IPS-18a (cell line): Measurements from ENCODE around the gene TRIM4.
"Not testable (repeated sequence)": the region's sequence is repeated elsewhere in the genome, so short reads cannot be mapped to it uniquely, and the experiment has no call there.

Experiments
- H3K27ac ChIP-seq: one replicate; pipeline ENCODE4 v1.5.1; 2013; ENCODE audit warnings: low read length
- H3K27me3 ChIP-seq: one replicate; pipeline ENCODE4 v1.6.1; 2013; ENCODE audit warnings: mild to moderate bottlenecking, low read length; ENCODE audit not compliant: control insufficient read depth, insufficient read depth
- H3K36me3 ChIP-seq: one replicate; pipeline ENCODE4 v1.6.1; 2013; ENCODE audit warnings: low read depth, low read length; ENCODE audit not compliant: control insufficient read depth
- H3K4me1 ChIP-seq: one replicate; pipeline ENCODE4 v1.6.1; 2013; ENCODE audit warnings: low read depth, low read length; ENCODE audit not compliant: control insufficient read depth
- H3K4me3 ChIP-seq: one replicate; pipeline ENCODE4 v1.5.1; 2013; ENCODE audit warnings: low read length
- H3K9ac ChIP-seq: one replicate; pipeline ENCODE4 v1.6.1; 2013; ENCODE audit warnings: mild to moderate bottlenecking, low read length, moderate library complexity
- H3K9me3 ChIP-seq: one replicate; pipeline ENCODE4 v1.6.1; 2013; ENCODE audit warnings: low read depth, low read length; ENCODE audit not compliant: control insufficient read depth

The TRIM4 gene

DNA sequence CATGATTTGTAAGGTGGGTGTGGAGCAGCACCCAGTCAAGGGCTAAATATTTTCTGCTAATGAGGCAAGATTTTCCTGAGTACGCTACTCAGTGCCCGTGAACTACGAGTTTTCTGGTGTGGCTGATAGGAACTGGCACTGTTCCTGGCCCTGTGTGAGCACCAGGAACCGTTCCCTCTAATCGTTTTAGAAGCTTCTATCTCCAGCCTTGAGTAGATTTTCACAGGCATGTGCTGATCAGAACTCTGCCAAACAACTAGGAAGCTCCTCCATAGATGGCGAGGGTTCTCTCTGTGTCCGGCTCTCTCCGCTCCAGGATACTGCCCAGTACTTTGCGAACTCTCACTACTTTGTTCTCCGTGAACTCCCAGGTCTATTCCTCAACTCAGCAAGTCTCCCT is 17.7 kb downstream of the TRIM4 start:
- Histone ChIP-seq H3K9me3 (no peaks in the 10 kb centered on the region), H3K4me3 (no peak overlapping the region), H3K27me3 (no peaks in the 10 kb centered on the region), H3K4me1 (no peaks in the 10 kb centered on the region), H3K36me3 (peaks cover 49% of the 10 kb centered on the region), H3K9ac (no peak overlapping the region), H3K27ac (no peak overlapping the region)

DNA sequence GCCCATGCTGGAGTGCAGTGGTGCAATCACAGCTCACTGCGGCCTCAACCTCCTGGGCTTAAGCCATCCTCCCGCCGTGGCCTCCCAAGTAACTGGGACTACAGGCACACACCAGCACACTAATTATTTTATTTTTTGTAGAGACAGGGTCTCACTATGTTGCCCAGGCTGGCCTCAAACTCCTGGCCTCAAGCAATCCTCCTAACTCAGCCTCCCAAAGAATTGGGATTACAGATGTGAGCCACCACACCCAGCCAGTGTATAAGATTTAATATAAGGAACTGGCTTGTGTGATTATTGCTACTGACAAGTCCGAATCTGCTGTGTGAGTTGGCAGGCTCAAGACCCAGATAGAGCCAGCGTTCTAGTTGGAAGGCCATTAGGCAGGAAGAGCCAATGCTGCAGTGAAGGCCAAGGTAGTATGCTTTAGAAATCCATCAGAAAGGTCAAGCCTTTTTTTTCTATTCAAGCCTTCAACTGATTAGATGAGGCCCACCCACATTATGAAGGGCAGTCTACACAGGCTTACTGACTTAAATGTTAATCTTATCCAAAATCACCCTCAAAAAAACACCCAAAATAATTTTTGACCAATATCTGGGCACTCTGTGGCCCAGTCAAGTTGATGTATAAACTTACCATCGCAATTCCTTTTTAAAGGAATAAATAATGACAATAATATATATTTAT is 19.4 kb downstream of the TRIM4 start:
- H3K4me3 ChIP-seq: no peak overlapping the region
- H3K9me3 ChIP-seq: no peaks in the 10 kb centered on the region
- no peak overlapping the region for H3K27ac ChIP-seq
- peaks cover 45% of the 10 kb centered on the region for H3K36me3 ChIP-seq
- no peak overlapping the region for H3K9ac ChIP-seq
- H3K27me3 ChIP-seq: no peaks in the 10 kb centered on the region
- no peaks in the 10 kb centered on the region for H3K4me1 ChIP-seq

DNA sequence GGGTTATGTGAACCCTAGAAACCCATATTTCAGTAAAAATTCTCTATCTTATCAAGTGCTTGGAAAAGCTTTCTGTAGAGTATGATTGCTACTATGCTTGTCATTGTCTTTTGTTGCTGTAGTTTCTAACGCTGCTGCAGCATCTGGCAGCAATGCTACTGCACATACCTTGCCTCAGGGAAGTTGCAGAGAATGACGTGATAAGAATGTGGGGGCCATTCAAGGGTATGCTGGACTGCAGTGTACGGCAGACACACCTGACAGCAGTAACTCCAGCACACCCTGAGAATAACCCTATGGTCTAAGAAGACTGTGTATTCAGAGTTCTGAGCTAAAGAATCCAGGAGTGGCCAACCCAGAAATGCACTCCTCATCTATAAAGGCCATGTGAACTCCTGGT is 20.5 kb downstream of the TRIM4 start:
- H3K9me3 ChIP-seq: no peaks in the 10 kb centered on the region
- H3K27ac ChIP-seq: no peak overlapping the region
- no peaks in the 10 kb centered on the region for H3K4me1 ChIP-seq
- no peak overlapping the region for H3K9ac ChIP-seq
- H3K4me3 ChIP-seq: no peak overlapping the region
- H3K27me3 ChIP-seq: no peaks in the 10 kb centered on the region
- H3K36me3 ChIP-seq: peaks cover 45% of the 10 kb centered on the region

DNA sequence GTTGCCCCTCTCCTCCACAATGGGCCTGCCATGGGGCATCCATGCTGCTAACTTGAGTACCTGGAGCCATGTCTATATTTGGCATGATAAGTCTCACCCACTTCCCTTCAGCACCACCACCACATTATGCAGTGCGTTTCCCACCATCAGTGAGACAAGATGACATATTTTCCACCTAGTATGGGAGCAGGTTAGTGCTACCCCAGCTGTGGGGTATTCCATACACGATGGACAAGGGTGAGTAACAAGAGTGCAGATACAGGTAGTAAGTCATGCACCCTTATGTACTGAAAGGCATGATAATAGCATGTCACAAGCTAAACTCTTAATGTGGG is 21.3 kb downstream of the TRIM4 start:
- Histone ChIP-seq H3K27ac (no peak overlapping the region), H3K4me3 (no peak overlapping the region), H3K9ac (no peak overlapping the region), H3K9me3 (no peaks in the 10 kb centered on the region), H3K27me3 (no peaks in the 10 kb centered on the region), H3K4me1 (no peaks in the 10 kb centered on the region), H3K36me3 (peaks cover 37% of the 10 kb centered on the region)

DNA sequence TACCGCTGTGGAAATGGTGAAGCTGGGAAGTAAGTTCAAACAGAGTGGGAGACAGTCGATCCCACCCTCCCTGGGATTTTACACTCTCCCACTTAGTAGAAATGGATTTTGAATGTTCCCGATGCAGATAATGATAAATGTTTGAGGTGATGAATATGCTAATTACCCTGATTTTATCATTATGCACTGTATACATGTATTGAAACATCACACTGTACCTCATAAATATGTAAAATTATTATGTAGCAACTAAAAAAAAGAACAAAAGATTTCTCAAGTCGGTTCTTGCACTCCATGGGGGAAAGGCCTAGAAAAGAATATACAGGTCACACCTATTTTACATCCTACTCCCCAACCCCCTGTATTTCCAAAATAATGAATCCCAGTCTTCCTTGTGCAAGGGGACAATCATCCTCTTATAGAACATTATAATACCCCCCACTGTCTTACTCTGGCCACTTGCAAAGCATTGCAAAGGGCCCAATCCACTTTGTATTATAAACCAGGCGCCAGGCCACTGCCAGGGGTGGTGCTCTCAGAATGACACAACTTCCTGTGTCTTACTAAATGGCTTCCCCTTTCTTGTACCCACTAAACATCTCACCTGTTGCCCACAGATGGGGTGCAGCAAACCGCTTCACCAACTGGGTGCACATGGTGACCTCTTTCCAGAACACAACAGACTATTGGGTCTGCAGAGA is 21.9 kb downstream of the TRIM4 start:
- no peak overlapping the region for H3K4me3 ChIP-seq
- peaks cover 32% of the 10 kb centered on the region for H3K36me3 ChIP-seq
- no peak overlapping the region for H3K9ac ChIP-seq
- H3K27me3 ChIP-seq: no peaks in the 10 kb centered on the region
- H3K27ac ChIP-seq: no peak overlapping the region
- H3K9me3 ChIP-seq: no peaks in the 10 kb centered on the region
- no peaks in the 10 kb centered on the region for H3K4me1 ChIP-seq

DNA sequence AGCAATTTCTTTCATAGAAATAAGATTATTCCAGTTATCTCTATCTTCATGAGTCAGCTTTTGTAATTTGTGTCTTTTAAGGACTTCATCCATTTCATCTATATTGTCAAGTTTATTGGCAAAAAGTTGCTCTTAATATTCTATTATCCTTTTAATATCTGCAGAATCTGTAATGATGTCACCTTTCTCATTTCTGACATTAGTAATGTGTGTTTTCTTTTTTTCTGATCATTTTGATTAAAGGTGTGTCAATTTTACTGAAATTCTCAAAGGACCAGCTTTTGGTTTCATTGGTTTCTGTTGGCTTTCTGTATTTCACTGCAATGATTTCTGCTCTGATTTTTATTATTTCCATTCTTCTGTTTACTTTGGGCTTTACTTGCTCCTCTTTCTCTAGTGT is 24.6 kb downstream of the TRIM4 start:
- no peak overlapping the region for H3K4me3 ChIP-seq
- no peaks in the 10 kb centered on the region for H3K27me3 ChIP-seq
- no peaks in the 10 kb centered on the region for H3K9me3 ChIP-seq
- no peaks in the 10 kb centered on the region for H3K4me1 ChIP-seq
- H3K36me3 ChIP-seq: peaks cover 9% of the 10 kb centered on the region
- H3K9ac ChIP-seq: no peak overlapping the region
- H3K27ac ChIP-seq: no peak overlapping the region

DNA sequence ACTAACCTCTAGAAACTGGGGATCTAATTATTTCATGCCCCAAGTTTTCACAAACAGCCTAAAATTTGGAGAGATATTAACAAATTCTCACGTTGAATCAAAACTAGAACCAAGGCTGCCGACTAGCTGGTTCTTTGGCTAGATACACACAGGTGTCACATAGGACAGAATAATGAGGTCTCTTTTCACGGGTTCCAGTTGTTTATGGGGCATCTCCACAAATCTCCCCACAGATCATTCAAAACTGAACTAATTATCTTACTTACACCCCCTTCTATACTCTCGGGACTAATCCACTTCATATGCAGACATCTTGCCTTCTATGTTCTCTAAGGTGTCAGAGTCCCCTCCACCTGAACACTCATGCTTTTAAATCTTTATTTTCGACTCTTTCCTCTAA is 26.1 kb downstream of the TRIM4 start:
- no peak overlapping the region for H3K27ac ChIP-seq
- H3K4me3 ChIP-seq: no peak overlapping the region
- peaks cover 5% of the 10 kb centered on the region for H3K36me3 ChIP-seq
- no peaks in the 10 kb centered on the region for H3K27me3 ChIP-seq
- no peaks in the 10 kb centered on the region for H3K9me3 ChIP-seq
- no peak overlapping the region for H3K9ac ChIP-seq
- H3K4me1 ChIP-seq: no peaks in the 10 kb centered on the region

DNA sequence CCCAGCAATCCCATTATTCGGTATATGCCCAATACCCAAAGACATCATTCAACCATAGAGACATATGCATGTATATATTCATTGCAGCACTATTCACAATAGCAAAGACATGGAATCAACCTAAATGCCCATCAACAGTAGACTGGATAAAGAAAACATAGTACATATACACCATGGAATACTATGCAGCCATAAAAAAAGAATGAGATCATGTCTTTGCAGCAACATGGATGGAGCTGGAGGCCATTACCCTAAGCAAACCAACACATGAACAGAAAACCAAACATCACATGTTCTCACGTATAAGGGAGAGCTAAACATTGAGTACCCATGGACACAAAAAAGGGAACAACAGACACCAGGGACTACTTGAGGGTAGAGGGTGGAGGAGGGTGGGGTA is 29.0 kb downstream of the TRIM4 start:
- H3K4me1 ChIP-seq, H3K9me3 ChIP-seq, H3K4me3 ChIP-seq, H3K36me3 ChIP-seq, H3K27me3 ChIP-seq, H3K9ac ChIP-seq, H3K27ac ChIP-seq: not testable (repeated sequence)

DNA sequence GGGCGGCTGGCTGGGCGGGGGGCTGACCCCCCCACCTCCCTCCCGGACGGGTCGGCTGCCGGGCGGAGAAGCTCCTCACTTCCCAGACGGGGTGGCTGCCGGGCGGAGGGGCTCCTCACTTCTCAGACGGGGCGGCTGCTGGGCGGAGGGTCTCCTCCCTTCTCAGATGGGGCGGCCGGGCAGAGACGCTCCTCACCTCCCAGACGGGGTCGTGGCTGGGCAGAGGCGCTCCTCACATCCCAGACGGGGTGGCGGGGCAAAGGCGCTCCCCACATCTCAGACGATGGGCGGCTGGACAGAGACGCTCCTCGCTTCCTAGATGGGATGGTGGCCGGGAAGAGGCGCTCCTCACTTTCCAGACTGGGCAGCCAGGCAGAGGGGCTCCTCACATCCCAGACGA is 31.0 kb downstream of the TRIM4 start:
- not testable (repeated sequence) for H3K4me1 ChIP-seq, H3K36me3 ChIP-seq, H3K9me3 ChIP-seq, H3K27me3 ChIP-seq, H3K4me3 ChIP-seq, H3K27ac ChIP-seq, H3K9ac ChIP-seq

DNA sequence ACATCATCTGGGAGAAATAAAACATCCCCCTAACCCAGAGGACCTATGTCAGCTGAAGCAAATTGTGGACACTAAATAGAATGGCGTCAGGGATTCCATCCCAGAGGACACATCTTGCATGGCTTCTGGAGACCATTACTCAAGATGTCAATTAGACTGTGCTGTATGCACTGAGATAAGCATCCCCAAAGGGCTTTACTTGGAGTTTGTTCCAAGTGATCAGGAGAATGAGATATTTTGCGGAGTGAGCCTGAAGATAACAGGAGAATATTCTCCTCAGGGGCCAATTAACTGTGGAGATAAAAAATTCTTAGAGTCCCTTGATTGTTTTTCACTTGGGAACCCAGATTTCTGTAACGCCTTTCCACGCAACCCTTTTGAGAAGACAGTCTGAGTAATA is 38.0 kb downstream of the TRIM4 start:
- Histone ChIP-seq H3K4me3 (no peak overlapping the region), H3K27me3 (no peaks in the 10 kb centered on the region), H3K36me3 (no peaks in the 10 kb centered on the region), H3K4me1 (no peaks in the 10 kb centered on the region), H3K9ac (no peak overlapping the region), H3K27ac (no peak overlapping the region), H3K9me3 (no peaks in the 10 kb centered on the region)

DNA sequence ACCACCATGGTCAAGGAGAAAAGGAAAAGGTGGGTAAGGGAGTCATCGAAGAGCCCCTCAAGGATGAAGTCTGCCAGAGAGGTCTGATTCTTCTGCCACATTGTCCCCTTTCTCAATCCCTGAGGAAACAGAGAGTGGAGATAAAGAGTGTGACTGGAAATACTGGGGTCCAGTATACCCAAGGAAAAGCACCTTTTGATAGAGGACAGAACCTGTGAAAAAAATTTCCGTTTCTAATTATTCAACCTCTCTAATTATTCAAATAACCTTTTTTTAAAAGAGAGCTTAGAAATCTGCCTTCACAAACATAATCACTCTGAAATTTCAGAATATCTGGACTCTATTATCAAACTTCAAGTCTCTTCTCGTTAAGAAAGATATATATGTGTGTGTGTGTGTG is 42.4 kb downstream of the TRIM4 start, which contains the start of gene OR2AE1:
Gene OR2AE1, minus strand, starts transcription at position 101 of the 400 bp plus-strand sequence. Its CDS starts 0 bp downstream, at position 101.
- H3K4me1 ChIP-seq: no peaks in the 10 kb centered on the region
- H3K9ac ChIP-seq: no peak within 1 kb of the TSS
- no peak within 1 kb of the TSS for H3K27ac ChIP-seq
- H3K27me3 ChIP-seq: no peaks in the 10 kb centered on the region
- no peak within 1 kb of the TSS for H3K4me3 ChIP-seq
- no peaks in the 10 kb centered on the region for H3K36me3 ChIP-seq
- H3K9me3 ChIP-seq: no peaks in the 10 kb centered on the region

DNA sequence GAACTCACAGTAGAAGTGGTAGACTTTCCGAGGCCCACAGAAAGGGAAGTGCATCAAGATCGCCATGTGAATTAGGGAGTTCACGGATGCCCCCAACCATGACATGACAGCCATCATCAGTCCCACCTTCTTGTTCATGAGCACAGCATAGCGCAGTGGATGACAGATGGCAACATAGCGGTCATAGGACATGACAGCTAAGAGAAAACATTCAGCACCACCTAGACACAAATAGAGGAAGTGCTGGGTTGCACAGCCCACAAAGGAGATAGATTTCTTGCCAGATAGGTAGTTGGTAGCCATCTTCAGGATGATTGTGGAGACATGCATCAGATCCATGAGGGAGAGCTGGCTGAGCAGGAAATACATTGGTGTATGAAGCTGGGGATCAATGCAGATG is 42.8 kb downstream of the TRIM4 start:
- Histone ChIP-seq H3K4me3 (no peak overlapping the region), H3K36me3 (no peaks in the 10 kb centered on the region), H3K27ac (no peak overlapping the region), H3K9me3 (no peaks in the 10 kb centered on the region), H3K9ac (no peak overlapping the region), H3K4me1 (no peaks in the 10 kb centered on the region), H3K27me3 (no peaks in the 10 kb centered on the region)
